Lower leg skin (tissue), 3 donors: ENCODE data around the gene PARN.

ENCODE experiments used
- CTCF ChIP-seq, 3 donors: fragments of 450-650 bp; IDR thresholded peaks; one replicate each; pipeline ENCODE4 v1.5.1; 2016; ENCODE audit warnings: antibody characterized with exemption in 3 of 3, mild to moderate bottlenecking in 3 of 3, moderate library complexity in 2 of 3
- POLR2A ChIP-seq, 2 donors: fragments of 450-650 bp; IDR thresholded peaks; one replicate each; pipeline ENCODE4 v1.6.1; 2016 to 2017; ENCODE audit warnings: antibody characterized with exemption in 2 of 2, mild to moderate bottlenecking in 1 of 2, moderate library complexity in 1 of 2

GRCh38 chr16:14608604-14609003 lies 21.5 kb downstream of the PARN start:
- TF ChIP-seq CTCF (IDR thresholded peaks at IDR 0.05) = no peak
- TF ChIP-seq POLR2A (IDR thresholded peaks at IDR 0.05) = no peak
